Parathyroid adenoma (tissue), 2 donors: ENCODE results near the gene MXRA8.
A peak's percentile ranks its signal among the peaks of the same experiment; 100 is the strongest.

Source experiments
- H2AFZ ChIP-seq: fragments of 300-600 bp; sonication (generic); one replicate; pipeline ENCODE4 v1.7.0; 2017; ENCODE audit warnings: antibody characterized with exemption, mild to moderate bottlenecking
- H3K27ac ChIP-seq: fragments of 300-600 bp; sonication (generic); one replicate; pipeline ENCODE4 v1.7.0; 2017
- H3K27me3 ChIP-seq: fragments of 300-600 bp; sonication (generic); one replicate; pipeline ENCODE4 v1.7.0; 2017; ENCODE audit warnings: low read length; ENCODE audit not compliant: control insufficient read depth, insufficient read depth
- H3K36me3 ChIP-seq: fragments of 300-600 bp; sonication (generic); one replicate; pipeline ENCODE4 v1.7.0; 2017; ENCODE audit warnings: low read length; ENCODE audit not compliant: control insufficient read depth, insufficient read depth
- H3K4me1 ChIP-seq: fragments of 300-600 bp; sonication (generic); one replicate; pipeline ENCODE4 v1.7.0; 2017; ENCODE audit warnings: control low read depth
- H3K4me2 ChIP-seq: fragments of 300-600 bp; sonication (generic); one replicate; pipeline ENCODE4 v1.7.0; 2017; ENCODE audit warnings: low read length
- H3K4me3 ChIP-seq: fragments of 300-600 bp; sonication (generic); one replicate; pipeline ENCODE4 v1.7.0; 2017; ENCODE audit warnings: low read depth, low read length
- H3K79me2 ChIP-seq: fragments of 300-600 bp; sonication (generic); one replicate; pipeline ENCODE4 v1.7.0; 2017; ENCODE audit warnings: control low read depth
- H3K9ac ChIP-seq: fragments of 300-600 bp; sonication (generic); one replicate; pipeline ENCODE4 v1.7.0; 2017; ENCODE audit warnings: mild to moderate bottlenecking
- H3K9me3 ChIP-seq: fragments of 300-600 bp; sonication (generic); one replicate; pipeline ENCODE4 v1.7.0; 2017; ENCODE audit warnings: low read length; ENCODE audit not compliant: control insufficient read depth
- TF ChIP-seq, protein P1 (sequence below): fragments of 300-600 bp; sonication (generic); IDR thresholded peaks from one replicate; pipeline ENCODE4 v1.7.0; 2017; ENCODE audit warnings: antibody characterized with exemption, mild to moderate bottlenecking
- donor health status: primary hyperparathyroidism.

Gene MXRA8

GRCh38 chr1:1358433-1359271 is at the start of gene MXRA8:
MXRA8 (minus strand) TSS chr1:1358555; CDS start chr1:1358504, 51 bp downstream.
- Histone ChIP-seq H3K4me3 (no peak within 1 kb of the TSS), H3K27me3 (no peaks in the 10 kb centered on the region), H3K36me3 (no peaks in the 10 kb centered on the region), H3K9ac (no peak within 1 kb of the TSS), H3K4me1 (no peaks in the 10 kb centered on the region), H3K4me2 (no peak within 1 kb of the TSS), H2AFZ (no peak within 1 kb of the TSS), H3K9me3 (no peaks in the 10 kb centered on the region), H3K27ac (no peak within 1 kb of the TSS), H3K79me2 (no peaks in the 10 kb centered on the region)
- TF ChIP-seq, protein P1, sequence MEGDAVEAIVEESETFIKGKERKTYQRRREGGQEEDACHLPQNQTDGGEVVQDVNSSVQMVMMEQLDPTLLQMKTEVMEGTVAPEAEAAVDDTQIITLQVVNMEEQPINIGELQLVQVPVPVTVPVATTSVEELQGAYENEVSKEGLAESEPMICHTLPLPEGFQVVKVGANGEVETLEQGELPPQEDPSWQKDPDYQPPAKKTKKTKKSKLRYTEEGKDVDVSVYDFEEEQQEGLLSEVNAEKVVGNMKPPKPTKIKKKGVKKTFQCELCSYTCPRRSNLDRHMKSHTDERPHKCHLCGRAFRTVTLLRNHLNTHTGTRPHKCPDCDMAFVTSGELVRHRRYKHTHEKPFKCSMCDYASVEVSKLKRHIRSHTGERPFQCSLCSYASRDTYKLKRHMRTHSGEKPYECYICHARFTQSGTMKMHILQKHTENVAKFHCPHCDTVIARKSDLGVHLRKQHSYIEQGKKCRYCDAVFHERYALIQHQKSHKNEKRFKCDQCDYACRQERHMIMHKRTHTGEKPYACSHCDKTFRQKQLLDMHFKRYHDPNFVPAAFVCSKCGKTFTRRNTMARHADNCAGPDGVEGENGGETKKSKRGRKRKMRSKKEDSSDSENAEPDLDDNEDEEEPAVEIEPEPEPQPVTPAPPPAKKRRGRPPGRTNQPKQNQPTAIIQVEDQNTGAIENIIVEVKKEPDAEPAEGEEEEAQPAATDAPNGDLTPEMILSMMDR, result no peak

GRCh38 chr1:1407636-1408318 is 49.4 kb upstream of the MXRA8 start:
- Histone ChIP-seq H2AFZ (no peak overlapping the region), H3K4me3 (peak overlapping the region; percentile 92), H3K4me2 (peak overlapping the region; percentile 79), H3K9me3 (no peaks in the 10 kb centered on the region), H3K79me2 (peaks cover 3% of the 10 kb centered on the region), H3K4me1 (peaks cover 3% of the 10 kb centered on the region), H3K27me3 (no peaks in the 10 kb centered on the region), H3K36me3 (no peaks in the 10 kb centered on the region), H3K27ac (peak overlapping the region; percentile 77), H3K9ac (no peak overlapping the region)
- TF ChIP-seq, protein P1, result no peak

GRCh38 chr1:1406821-1407635 is 48.7 kb upstream of the MXRA8 start, which contains the start of gene MRPL20:
MRPL20 (minus strand) TSS chr1:1407293; CDS start chr1:1407217, 76 bp downstream.
- peaks cover 3% of the 10 kb centered on the region for H3K4me1 ChIP-seq
- H3K9ac ChIP-seq, result no peak within 1 kb of the TSS
- H3K4me3 ChIP-seq, result peak within 1 kb of the TSS; percentile 92
- H3K27me3 ChIP-seq, result no peaks in the 10 kb centered on the region
- no peaks in the 10 kb centered on the region for H3K9me3 ChIP-seq
- peak within 1 kb of the TSS; percentile 79 for H2AFZ ChIP-seq
- peaks cover 3% of the 10 kb centered on the region for H3K79me2 ChIP-seq
- TF ChIP-seq, protein P1, result no peak
- peak within 1 kb of the TSS; percentile 79 for H3K4me2 ChIP-seq
- peak within 1 kb of the TSS; percentile 77 for H3K27ac ChIP-seq
- H3K36me3 ChIP-seq, result no peaks in the 10 kb centered on the region

- peak overlapping the region; percentile 79 for H2AFZ ChIP-seq
- H3K4me1 ChIP-seq, result peaks cover 3% of the 10 kb centered on the region
- peaks cover 3% of the 10 kb centered on the region for H3K79me2 ChIP-seq
- H3K27ac ChIP-seq, result peak overlapping the region; percentile 77
- peak overlapping the region; percentile 92 for H3K4me3 ChIP-seq
- TF ChIP-seq, protein P1, result no peak
- peak overlapping the region; percentile 79 for H3K4me2 ChIP-seq
- no peaks in the 10 kb centered on the region for H3K27me3 ChIP-seq
- H3K36me3 ChIP-seq, result no peaks in the 10 kb centered on the region
- no peaks in the 10 kb centered on the region for H3K9me3 ChIP-seq
- H3K9ac ChIP-seq, result no peak overlapping the region
These were observed 47.9 kb upstream of the MXRA8 start for GRCh38 chr1:1406101-1406820.
